Inflammatory macrophage treated with lipopolysaccharide for 1 hour (primary cell): ENCODE measurements around the gene KAT5.
"Not testable (repeated sequence)": the region's sequence is repeated elsewhere in the genome, so short reads cannot be mapped to it uniquely, and the experiment has no call there.

ENCODE experiments used
- DNase-seq, 2 donors: peaks; one replicate each; pipeline ENCODE4 v3.0.0-alpha.2; 2020 to 2022

Gene KAT5

DNA sequence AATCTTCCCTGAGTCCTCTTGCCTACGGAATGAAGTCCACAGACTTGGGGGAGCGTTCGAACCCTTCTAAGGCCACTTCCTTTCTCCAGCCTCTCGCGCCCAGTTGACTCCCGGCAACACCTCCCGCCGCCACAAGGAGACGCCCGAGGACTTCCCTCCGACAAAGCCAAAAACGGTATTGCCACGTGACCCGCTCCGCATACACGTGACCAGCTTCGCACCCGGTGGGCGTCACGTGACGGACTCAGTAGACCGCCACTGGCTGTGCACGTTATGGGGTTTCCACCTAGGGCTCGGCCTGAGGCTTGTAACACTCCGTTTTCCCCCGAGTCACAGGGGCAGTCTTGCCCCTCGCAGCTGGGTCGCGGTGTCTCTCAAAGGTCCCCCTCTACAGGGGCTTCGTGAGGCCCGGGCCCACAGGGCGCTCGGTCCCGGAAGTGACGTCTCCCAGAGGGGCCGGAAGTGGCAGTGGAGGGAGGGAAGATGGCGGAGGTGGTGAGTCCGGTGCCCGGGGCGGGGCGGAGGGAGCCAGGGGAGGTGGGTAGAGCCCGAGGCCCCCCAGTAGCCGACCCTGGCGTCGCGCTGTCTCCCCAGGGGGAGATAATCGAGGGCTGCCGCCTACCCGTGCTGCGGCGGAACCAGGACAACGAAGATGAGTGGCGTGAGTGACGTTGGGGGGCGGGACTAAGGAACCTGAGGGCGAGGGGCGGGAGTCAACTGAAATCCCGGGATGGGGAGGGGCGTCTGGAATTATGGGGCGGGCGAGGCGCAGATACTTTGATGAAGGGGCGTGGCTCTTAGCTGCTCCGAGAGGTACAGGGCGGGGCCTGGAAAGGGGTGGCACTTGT, at the start of gene KAT5:
TSS of gene KAT5 (plus strand) at position 468 of the 848 bp plus-strand sequence. CDS start at position 484, 16 bp downstream.
- DNase-seq = peak; percentile 98 to 99

DNA sequence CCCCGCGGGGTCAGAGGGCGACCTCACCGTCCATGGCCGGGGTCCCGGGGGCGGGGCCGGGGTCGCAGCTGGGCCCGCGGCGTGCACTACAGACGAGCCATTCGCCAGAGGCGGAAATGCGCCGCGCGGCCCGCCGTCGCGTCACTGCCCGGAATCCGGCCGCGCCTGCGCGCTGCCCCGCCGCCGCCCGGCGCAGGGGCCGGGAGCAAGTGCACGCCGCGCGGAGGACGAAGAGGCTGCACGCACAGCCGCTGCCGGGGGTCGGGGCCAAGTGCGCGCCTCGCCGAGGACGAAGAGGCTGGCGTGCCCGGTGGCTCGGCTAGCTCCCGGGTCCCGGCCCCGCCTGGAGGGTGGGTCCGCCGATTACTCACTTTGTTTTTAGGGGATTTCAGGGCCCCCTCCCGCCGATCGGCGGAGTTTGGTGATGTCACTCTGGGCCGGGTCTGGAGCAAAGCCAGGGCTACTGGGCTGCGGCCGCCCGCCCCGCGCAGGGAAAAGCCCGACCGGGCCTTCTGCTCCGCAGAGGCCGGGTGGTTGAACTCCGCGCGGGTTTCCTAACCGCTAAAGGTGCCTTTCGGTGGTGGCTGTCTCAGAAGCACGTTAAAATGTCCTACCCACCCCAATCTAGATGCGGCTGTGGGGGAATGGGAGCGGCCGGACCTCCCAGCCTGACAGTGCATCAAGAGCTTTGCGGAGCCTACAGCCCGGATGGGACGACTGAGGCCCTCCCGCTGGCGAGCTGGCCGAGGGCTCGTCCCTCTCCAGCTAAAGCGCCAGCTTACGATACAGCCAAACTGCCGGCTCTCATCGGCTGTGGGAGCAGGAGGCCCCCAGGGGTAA, 49.0 kb upstream of the KAT5 start, which contains the start of gene RELA:
TSS of gene RELA (minus strand) at position 118 of the 840 bp plus-strand sequence. CDS start at position 34, 84 bp downstream.
- DNase-seq = peak; percentile 95 to 97

DNA sequence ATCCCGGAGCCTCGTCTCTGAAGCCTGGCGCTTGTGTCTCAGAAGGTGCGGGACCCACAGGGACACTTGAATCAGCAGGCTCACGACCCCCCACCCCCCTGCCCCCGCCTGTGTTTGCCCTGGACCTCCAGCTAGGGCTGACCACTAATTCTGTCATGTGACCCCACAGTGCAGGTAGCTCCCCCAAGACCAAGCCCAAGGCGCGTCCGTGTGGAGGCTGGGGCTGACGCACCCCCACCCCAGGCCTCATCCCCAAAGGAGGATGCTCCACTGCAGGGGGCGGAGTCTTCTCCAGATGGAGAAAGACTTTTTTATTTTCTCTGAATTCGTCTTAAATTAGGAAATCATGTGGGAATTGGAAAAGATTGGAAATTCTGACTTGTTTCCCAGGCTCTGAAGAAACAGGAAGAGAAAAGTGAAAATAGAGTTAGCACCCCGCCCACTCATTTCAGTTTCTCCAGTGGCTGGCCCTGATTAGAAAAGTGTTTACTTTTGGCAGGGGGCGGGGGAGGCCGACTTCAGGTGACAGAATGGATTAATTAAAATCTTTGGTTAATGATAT, 48.3 kb upstream of the KAT5 start:
- DNase-seq = peak; percentile 98

GRCh38 chr11:65672180-65672860, 39.7 kb upstream of the KAT5 start:
- peak in 1 of 2 donors; percentile 46 for DNase-seq

GRCh38 chr11:65672982-65673381, 39.1 kb upstream of the KAT5 start:
- no peak for DNase-seq

GRCh38 chr11:65680192-65680743, 31.8 kb upstream of the KAT5 start:
- no peak for DNase-seq

DNA sequence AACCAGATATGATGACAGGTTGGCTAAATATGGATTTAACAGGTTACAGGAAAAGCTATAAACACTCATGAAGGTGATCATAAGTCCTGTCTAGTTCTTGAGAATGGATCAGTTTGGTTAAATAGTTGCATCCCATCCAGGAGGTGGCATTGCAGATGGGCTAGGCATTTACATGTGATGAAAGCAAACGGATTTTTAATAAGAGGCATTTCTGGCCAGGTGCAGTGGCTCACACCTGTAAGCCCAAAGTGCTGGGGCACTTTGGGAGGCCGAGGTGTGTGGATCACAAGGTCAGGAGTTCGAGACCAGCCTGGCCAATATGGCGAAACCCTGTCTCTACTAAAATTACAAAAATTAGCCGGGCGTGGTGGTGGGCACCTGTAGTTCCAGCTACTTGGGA, 28.6 kb upstream of the KAT5 start:
- not testable (repeated sequence) for DNase-seq

GRCh38 chr11:65685981-65686380, 26.1 kb upstream of the KAT5 start:
- DNase-seq = no peak

DNA sequence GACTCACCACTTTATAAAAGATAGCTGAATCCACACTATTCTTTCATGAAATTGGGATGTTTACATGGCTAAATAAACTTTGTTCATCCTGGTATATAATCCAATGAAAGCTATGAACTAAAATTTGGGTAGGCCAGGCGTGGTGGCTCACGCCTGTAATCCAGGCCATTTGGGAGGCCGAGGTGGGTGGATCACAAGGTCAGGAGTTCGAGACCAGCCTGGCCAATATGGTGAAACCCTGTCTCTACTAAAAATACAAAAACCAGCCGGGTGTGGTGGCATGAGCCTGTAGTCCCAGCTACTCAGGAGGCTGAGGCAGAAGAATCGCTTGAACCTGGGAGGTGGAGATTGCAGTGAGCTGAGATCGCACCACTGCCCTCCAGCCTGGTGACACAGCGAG, 20.2 kb upstream of the KAT5 start:
- DNase-seq = not testable (repeated sequence)

DNA sequence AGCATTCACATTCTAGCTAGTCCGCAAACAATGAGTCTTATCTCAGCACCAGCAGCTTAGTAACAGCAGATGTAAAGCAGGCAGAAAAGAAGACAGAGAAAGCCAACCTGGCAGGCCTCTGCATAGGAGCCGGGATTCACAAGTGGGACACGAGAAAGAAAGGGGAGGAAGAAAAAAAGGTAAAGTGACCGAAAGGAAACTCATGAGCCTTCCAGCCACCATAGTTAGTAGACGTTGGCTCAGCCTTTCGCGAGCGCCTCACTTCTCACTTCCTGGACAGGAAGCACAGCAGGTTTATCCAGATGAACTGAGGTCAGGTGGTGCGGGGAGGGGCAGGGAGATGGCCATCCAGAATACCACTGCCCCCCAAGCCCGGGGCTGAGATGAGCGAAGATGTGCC, 19.7 kb upstream of the KAT5 start:
- DNase-seq = no peak

DNA sequence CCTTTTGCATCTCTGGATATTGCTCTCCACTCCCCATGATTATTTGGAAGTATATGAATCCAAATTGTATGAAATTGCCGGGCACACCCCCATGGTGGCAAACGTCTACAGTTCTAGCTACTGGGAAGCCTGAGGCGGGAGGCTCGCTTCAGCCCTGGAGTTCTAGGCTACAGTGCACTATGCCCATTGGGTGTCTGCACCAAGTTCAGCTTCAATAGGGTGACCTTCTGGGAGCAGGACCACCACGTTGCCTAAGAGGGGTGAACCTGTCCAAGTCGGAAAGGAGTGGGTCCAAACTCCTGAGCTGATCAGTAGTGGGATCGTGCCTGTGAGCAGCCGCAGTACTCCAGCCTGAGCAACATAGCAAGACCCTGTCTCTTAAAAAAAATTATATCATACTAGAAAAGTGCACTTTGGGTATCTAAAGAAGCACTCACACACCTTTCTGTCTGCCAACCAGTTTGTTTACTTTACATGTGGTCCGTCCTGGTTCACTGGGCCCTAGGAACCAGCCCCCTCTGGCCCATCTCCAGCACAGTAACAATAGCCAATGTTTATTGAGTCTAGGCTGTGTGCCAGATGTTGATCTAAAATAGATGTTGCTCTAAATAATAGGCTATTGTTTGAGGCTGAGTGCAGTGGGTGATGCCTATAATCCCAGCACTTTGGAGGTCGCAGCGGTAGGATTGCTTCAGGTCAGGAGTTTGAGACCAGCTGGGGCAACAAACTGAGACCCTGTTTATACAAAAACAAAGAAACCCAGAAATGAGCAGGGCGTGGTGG, 16.4 kb upstream of the KAT5 start:
- no peak for DNase-seq

- no peak for DNase-seq
Measured at GRCh38 chr11:65696802-65697552, 15.1 kb upstream of the KAT5 start.

- DNase-seq = no peak
Measured at GRCh38 chr11:65698205-65698604, 13.8 kb upstream of the KAT5 start.

DNA sequence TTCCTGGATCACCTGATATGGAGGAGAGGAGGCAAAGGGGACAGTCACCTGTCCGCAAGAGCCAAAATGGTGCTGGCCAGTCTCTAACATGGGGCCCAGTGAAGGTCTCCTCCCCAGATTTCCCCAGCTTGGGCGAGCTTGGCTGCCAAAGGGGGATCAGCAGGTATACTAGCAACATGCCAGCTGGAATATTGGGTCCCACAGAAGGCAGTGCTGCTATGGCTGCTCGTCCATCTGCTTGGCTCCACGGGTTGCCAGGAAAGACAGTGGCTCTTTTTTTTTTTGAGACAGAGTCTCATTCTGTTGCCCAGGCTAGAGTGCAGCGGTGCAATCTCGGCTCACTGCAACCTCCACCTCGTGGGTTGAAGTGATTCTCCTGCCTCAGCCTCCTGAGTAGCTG, 12.7 kb upstream of the KAT5 start:
- no peak for DNase-seq

GRCh38 chr11:65700399-65700798, 11.7 kb upstream of the KAT5 start:
- DNase-seq = peak; percentile 46 to 55

DNA sequence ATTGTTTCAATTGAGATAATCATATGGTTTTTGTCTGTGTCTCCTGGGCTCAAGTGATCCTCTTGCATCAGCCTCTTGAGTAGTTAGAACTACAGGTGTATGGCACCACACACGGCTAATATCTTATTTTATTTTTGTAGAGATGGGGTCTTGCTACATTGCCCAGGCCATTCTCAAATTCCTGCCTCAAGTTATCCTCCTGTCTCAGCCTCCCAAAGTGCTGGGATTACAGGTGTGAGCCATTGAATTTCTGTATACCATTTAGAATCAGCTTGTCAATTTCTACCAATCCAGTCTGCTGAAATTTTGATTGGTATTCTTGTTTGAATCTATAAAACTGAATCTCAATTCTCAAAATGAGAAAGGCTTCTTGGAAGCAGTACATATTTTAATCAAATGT, 10.4 kb upstream of the KAT5 start:
- DNase-seq = no peak

- no peak for DNase-seq
Measured at GRCh38 chr11:65703846-65704245, 8.2 kb upstream of the KAT5 start.

- peak; percentile 28 to 41 for DNase-seq
Measured at GRCh38 chr11:65706303-65706763, 5.7 kb upstream of the KAT5 start.

DNA sequence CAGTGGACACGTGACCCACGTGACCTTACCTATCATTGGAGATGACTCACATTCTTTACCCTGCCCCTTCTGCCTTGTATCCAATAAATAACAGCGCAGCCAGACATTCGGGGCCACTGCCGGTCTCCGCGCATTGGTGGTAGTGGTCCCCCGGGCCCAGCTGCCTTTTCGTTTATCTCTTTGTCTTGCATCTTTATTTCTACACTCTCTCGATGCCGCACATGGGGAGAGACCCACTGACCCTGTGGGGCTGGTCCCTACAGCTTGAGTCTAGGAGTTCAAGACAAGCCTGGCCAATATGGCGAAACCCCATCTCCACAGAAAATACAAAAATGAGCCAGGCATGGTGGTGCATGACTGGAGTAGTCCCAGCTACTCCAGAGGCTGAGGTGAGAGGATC, 5.0 kb upstream of the KAT5 start:
- DNase-seq = not testable (repeated sequence)

DNA sequence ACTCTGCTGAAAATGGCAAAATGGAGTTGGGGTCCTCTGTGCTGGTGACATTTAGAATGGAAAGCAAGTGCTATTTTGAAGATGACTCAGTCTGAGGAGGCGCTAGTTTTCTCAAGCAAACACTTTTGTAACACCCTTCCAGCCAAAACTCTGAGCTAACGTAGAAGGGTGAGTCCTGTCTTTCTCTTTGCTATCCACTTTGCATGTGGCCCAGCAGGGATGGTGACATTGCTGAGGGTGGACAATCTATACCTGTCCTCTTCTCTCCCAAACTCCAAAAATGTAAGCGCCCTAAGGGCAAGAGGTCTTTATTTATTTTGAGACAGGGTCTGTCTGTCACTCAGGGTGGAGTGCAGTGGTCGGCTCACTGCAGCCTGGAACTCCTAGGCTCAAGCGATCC, 3.6 kb upstream of the KAT5 start:
- no peak for DNase-seq

DNA sequence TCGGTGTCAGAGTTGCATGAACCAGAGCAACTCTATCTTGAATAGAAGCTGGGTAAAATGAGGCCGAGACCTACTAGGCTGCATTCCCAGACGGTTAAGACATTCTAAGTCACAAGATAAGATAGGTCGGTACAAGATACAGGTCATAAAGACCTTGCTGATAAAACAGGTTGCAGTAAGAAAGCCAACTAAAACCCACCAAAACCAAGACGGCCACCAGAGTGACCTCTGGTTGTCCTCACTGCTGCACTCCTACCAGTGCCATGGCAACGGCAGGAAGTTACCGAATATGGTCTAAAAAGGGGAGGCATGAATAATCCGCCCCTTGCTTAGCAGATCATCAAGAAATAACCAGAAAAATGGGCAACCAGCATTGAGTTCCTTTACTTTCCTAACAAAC, 2.4 kb upstream of the KAT5 start:
- no peak for DNase-seq
